ENCODE data around the gene UNC119B.
"Not testable (repeated sequence)": the region's sequence is repeated elsewhere in the genome, so short reads cannot be mapped to it uniquely, and the experiment has no call there.

Gene UNC119B

GRCh38 chr12:120710031-120710804 lies at the start of gene UNC119B:
UNC119B (plus strand) TSS chr12:120710458; CDS start chr12:120710475, 17 bp downstream.
- DNase-seq, result peak; percentile 60

GRCh38 chr12:120661432-120661831 lies 48.8 kb upstream of the UNC119B start:
- no peak for DNase-seq

GRCh38 chr12:120662879-120663278 lies 47.4 kb upstream of the UNC119B start:
- DNase-seq, result no peak

- no peak for DNase-seq
Observed at GRCh38 chr12:120663741-120664140, 46.5 kb upstream of the UNC119B start.

GRCh38 chr12:120666571-120667390 lies 43.5 kb upstream of the UNC119B start:
- no peak for DNase-seq

- no peak for DNase-seq
Observed at GRCh38 chr12:120668091-120668867, 42.0 kb upstream of the UNC119B start.

- no peak for DNase-seq
Observed at GRCh38 chr12:120668868-120669840, 41.1 kb upstream of the UNC119B start.

- not testable (repeated sequence) for DNase-seq
Observed at GRCh38 chr12:120670237-120670636, 40.0 kb upstream of the UNC119B start.

- DNase-seq, result no peak
Observed at GRCh38 chr12:120670667-120671066, 39.6 kb upstream of the UNC119B start.

- no peak for DNase-seq
Observed at GRCh38 chr12:120674097-120674636, 36.1 kb upstream of the UNC119B start.

- no peak for DNase-seq
Observed at GRCh38 chr12:120677765-120678473, 32.3 kb upstream of the UNC119B start.

- no peak for DNase-seq
Observed at GRCh38 chr12:120678572-120678971, 31.7 kb upstream of the UNC119B start.

GRCh38 chr12:120680165-120680738 lies 30.0 kb upstream of the UNC119B start:
- no peak for DNase-seq

- no peak for DNase-seq
Observed at GRCh38 chr12:120684523-120684932, 25.7 kb upstream of the UNC119B start.

- DNase-seq, result no peak
Observed at GRCh38 chr12:120685522-120685921, 24.7 kb upstream of the UNC119B start.

GRCh38 chr12:120686151-120686689 lies 24.0 kb upstream of the UNC119B start:
- DNase-seq, result peak; percentile 99

- peak; percentile 99 for DNase-seq
Observed at GRCh38 chr12:120686690-120687577, 23.3 kb upstream of the UNC119B start, which contains the start of gene MLEC. MLEC (plus strand) TSS chr12:120687149; CDS start chr12:120687297, 148 bp downstream.

- no peak for DNase-seq
Observed at GRCh38 chr12:120687578-120688289, 22.5 kb upstream of the UNC119B start.
